ENCODE data around the gene BBIP1.
A peak's percentile ranks its signal among the peaks of the same experiment; 100 is the strongest.

The BBIP1 gene

DNA sequence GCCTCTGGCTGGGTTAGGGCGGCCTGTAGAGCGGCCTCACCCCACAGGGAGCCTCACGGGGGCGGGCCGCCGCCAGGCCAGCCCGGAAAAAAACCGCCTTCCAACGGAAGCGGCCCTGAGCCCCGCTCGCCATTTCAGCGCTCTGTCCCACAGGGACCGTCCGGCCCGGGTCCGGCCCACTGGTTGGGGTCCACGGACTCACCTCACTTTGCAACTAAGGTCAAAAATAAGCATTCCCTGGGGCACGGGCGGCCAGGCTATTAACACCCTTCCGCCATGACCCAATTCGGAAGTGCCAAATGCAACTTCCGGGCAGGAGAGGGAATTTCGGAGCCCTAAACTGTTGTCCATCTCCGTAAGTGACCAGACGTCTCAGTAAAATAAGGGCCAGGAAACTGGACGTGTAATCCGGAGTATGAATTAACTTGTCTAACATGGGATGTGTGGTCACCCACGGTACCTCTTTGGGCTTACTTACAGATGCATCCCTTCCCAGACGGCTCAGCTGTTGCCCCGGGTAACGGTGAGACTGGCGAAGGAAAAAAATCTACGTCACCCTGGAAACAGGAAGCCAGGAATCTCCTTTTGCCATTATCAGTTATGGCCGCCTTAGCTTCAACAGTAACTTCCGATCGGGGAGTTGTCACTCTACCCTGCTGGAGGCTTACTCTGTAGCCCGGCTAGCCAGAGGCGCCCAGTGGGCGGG, at the start of gene BBIP1:
TSS of gene BBIP1 (minus strand) at position 538 of the 706 bp plus-strand sequence. CDS start 1,023 bp downstream, outside the sequence.
- peak; percentile 88 for DNase-seq

GRCh38 chr10:110967645-110968044, 48.7 kb upstream of the BBIP1 start:
- no peak for DNase-seq

- DNase-seq, result no peak
These were observed 48.1 kb upstream of the BBIP1 start for GRCh38 chr10:110967009-110967630.

GRCh38 chr10:110966146-110966545, 47.2 kb upstream of the BBIP1 start:
- no peak for DNase-seq

GRCh38 chr10:110965216-110965615, 46.2 kb upstream of the BBIP1 start:
- DNase-seq, result no peak

GRCh38 chr10:110964681-110965080, 45.7 kb upstream of the BBIP1 start:
- no peak for DNase-seq

DNA sequence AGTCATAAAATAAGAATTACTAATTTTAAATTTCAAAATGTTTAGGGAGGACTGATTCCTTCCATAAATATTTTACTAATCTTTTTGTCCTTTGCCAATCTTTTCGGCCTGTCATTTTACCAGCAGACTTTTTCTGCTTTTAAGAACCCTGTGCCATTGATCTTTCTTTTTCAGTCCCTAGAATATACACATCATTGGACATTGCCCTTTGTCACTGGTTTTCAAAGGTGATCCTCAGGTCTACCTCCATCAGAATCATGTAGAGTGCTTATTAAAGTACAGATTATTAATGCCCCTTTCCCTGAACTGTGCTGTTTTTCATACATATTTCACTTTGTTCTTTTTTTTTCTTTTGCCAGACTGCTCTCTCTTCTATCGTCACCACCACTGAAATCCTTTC, 44.2 kb upstream of the BBIP1 start:
- DNase-seq, result no peak

DNA sequence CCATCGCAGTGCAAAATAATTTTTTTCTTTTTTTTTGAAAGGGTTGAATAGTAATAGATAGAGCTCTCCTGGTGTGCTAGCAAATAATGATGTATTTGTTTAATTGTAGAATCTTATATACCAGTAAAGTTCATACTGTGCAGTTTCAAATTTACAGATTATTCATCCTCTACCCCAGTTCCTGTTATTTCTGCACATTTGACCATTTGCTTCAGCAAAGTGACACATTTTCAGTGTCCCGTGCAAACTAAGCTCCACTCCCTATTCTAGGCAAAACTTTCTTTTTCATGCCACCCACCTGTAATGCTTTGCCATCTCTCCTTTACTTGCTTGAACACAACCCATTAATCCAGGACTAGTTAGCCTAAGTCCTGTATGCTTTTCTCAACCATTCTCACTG, 43.5 kb upstream of the BBIP1 start:
- DNase-seq, result no peak

- no peak for DNase-seq
These were observed 41.3 kb upstream of the BBIP1 start for GRCh38 chr10:110960333-110960712.

GRCh38 chr10:110959379-110960332, 40.7 kb upstream of the BBIP1 start:
- no peak for DNase-seq

- no peak for DNase-seq
These were observed 38.6 kb upstream of the BBIP1 start for GRCh38 chr10:110957606-110958005.

DNA sequence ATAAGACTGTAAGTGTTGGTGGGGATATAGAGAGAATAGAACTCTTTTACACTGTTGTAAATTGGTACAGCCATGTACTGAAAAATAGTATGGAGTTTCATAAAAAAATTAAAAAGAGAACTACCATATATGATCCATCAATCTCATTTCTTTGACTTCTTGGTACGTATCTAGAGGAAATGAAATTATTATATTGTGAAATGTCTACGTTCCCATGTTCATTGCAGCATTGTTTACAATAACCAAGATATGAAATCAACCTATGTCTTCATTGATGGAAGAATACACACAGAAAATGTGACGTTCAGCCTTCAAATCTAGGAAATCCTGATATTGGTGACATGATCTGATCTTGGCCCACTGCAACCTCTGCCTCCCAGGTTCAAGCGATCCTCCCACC, 32.4 kb upstream of the BBIP1 start:
- no peak for DNase-seq

DNA sequence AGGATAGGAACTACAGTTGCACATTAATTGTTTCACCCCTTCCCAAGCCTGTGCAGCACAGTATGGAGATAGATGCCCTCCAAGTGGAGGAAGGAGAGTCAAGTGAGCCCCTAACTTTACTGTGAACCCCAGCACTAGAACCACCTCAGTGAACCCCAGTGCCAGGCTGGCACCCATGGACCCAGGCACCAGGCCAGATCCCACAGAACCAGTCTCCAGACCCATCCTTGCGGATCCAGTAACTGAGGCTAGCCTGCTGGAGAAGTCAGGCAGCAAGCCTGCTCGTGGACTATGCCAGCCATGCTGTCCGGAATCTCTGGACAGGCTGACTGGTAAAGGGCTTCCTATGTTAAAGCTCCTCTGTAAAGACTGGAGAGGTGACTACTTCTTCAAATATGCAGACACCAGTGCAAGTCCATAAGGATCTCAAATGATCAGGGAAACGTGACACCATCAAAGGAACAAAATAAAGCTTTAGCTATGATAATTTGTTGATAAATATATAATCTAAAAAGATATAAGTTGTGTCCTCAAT, 28.1 kb upstream of the BBIP1 start:
- no peak for DNase-seq

DNA sequence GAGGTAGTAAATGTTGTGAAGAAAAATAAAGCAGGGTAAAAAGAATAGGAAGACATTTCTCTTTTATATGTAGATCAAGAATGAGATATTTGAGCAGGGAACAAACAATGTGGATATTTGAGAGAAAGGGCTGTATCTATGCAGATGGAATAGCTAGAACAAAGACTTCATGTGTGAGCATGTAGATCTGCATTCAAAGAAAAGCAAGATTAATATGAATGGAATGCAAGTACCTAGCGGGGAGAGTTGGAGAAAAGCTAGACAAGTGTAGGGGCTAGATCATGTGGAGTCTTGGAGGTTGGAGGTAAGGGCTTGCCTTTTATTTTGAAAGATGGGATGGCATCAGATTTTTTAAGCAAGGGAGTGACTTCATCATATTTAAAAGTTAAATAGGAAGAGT, 27.5 kb upstream of the BBIP1 start:
- DNase-seq, result no peak

DNA sequence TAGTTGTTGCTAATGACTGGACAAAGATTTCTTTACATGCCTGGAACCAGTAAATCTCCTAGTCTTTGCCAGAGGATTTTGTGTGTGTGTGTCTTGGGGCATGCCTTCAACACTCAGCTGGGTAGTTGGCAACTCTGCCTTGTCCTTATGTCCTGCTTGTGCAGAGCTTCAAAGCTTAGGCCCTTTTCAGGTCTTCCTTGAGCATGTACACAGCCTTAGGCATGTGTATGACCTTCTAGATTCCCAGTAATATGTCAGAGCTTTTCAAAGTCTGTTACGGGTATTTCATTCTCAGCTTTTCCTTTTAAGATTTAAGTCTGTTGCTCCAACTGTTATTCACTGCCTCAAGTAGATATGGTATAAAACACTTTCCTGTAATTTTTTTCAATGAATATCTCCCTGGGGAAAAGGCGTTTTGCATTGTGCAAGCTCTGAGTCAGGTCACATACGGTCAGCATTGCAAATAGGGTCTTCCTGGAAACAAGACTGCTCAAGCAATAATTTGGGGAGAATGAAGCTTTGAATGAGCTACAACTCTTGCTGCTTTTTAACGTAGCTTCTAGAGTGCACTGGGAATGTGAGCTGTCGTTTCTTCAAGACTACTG, 25.9 kb upstream of the BBIP1 start:
- no peak for DNase-seq

- no peak for DNase-seq
These were observed 20.4 kb upstream of the BBIP1 start for GRCh38 chr10:110939419-110939818.

DNA sequence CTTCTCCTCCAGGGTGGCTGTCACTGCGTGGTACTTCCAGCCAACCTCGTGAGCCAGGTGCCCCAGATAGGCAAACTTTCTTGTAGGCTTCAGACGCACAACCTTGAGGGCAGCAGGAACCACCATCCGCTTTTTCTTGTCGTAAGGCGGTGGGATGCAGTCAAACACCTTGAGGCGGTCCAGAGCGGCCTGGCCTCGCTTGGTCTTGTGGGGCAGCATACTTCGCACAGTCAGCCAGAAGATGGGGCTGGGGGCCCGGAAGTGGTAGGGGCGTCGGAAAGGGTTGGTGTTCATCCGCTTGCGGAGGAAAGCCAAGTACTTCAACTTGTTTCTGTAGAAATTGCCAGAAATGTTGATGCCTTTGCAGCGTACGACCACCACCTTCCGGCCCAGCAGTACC, 17.8 kb upstream of the BBIP1 start:
- DNase-seq, result no peak

DNA sequence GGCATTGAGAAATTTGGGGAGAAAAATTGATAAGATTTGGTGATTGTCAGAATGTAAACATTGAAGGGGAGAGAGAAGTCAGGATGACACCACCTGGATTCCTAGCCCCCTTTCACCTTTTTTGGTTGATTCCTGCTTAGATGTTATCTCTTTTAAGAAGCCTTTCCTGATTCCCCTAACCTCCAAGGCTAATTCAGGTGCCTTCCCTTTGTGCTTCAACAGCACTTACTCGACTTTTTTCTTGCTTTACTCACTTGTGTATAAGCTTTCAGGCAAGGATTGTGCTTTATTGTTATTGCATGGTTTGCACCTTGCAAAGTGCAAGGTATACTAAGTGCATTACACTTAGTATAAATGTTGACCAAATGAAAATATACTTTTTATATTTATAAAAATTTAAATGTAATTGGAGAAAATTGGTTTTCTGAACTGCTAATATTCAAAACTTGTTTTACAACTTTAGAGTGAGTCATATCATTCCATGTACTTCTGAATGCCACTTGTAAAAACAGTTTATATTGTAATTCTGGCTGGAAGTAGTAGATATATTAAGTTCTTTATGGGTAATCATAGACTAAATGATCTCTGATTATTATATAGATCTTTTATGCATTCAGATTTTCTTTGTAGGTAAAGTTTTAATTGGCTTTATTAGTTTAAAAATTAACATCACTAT, 13.7 kb upstream of the BBIP1 start:
- no peak for DNase-seq

- DNase-seq, result no peak
These were observed 12.9 kb upstream of the BBIP1 start for GRCh38 chr10:110931769-110932381.

- DNase-seq, result no peak
These were observed 8.5 kb upstream of the BBIP1 start for GRCh38 chr10:110927461-110927860.

DNA sequence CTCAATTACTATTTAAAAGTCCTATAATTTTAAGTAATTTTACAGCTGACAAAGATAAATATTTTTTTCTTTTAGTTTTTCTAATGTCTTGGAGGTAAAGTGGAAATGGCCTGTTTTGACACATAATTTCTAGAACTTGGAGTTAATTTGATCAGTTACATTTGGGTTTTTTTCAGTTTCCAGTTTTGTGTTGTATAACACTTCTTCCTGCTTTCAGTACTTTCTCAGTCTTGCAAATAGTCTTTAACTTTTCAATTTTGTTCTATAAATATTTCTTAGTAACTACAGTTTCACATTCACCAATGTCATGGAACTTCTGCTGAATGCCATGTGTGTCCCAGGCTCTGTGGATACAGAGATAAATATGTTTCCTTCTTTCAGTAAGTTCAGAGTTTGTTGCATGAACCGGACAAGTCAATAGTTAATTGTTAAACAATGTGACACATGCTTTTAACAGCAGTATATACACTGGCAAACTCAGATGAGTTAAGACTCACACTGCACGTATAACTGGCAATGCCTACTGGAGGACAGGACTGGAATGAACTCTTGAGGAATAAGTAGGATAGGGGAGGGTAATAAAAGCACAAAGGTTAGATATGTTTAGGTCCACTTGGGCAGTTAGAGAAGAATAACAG, 5.0 kb upstream of the BBIP1 start:
- DNase-seq, result no peak

Measured in NCI-H2227 treated with DMSO at 0.1 percent for 48 hours (cell line).